ENCODE results near the gene MRPL10.
"Not testable (repeated sequence)": the region's sequence is repeated elsewhere in the genome, so short reads cannot be mapped to it uniquely, and the experiment has no call there.

The MRPL10 gene

GRCh38 chr17:47774331-47774730, 57.0 kb downstream of the MRPL10 start:
- TF ChIP-seq SPI1 (IDR thresholded peaks at IDR 0.05; ENCODE audit: borderline replicate concordance, low read depth) (no peak), GABPA (IDR thresholded peaks at IDR 0.05; ENCODE audit: low read depth) (no peak), REST (IDR thresholded peaks at IDR 0.05; ENCODE audit: insufficient replicate concordance, low read depth) (no peak), CTCF (IDR thresholded peaks at IDR 0.05; ENCODE audit: insufficient read depth, low read length) (no peak), POLR2AphosphoS5 (IDR thresholded peaks at IDR 0.05; ENCODE audit: low read depth) (no peak)
- DNase-seq (ENCODE audit: low read depth in 1 of 2, low spot score in 1 of 2) = no peak
- Histone ChIP-seq H3K27me3 (ENCODE audit: insufficient read depth, poor library complexity, severe bottlenecking) (peaks cover 12% of the 10 kb centered on the region), H3K27ac (replicated peaks) (no peak overlapping the region), H3K4me3 (replicated peaks; ENCODE audit: insufficient read depth, low read length) (no peak overlapping the region)

- H3K27me3 ChIP-seq (ENCODE audit: insufficient read depth, poor library complexity, severe bottlenecking) = peaks cover 11% of the 10 kb centered on the region
- H3K27ac ChIP-seq (replicated peaks); H3K4me3 ChIP-seq (replicated peaks; ENCODE audit: insufficient read depth, low read length): not testable (repeated sequence)
- DNase-seq (ENCODE audit: low read depth in 1 of 2, low spot score in 1 of 2) = peak in 1 of 2 experiments; percentile 75
Observed at GRCh38 chr17:47773649-47774048, 57.7 kb downstream of the MRPL10 start.
